T-helper 1 cell treated with Interleukin-12 subunit alpha and Interleukin-12 subunit beta and Interleukin-4 antibody, amounts not matched to agents 30 ng/mL and 1 ng/mL, for 36 hours (primary cell): Measurements from ENCODE around the gene ASB8. TPM values are rescaled to one million over a fixed set of nuclear protein-coding genes. Genes with fewer than 3 reads are reported as not detected.

Experiments
- intact Hi-C: fragments of 100-400 bp; cut with micrococcal nuclease; formaldehyde crosslinking; loops from one replicate; pipeline ENCODE4 v1.15.1; 2024
- total RNA-seq: library from RNA; stranded (reverse); gene quantifications from 2 replicates; pipeline ENCODE4 v1.2.3, GENCODE V29; 2022

Gene ASB8
- total RNA-seq, 1 donor from 2014 or later, result 42.3 TPM

DNA sequence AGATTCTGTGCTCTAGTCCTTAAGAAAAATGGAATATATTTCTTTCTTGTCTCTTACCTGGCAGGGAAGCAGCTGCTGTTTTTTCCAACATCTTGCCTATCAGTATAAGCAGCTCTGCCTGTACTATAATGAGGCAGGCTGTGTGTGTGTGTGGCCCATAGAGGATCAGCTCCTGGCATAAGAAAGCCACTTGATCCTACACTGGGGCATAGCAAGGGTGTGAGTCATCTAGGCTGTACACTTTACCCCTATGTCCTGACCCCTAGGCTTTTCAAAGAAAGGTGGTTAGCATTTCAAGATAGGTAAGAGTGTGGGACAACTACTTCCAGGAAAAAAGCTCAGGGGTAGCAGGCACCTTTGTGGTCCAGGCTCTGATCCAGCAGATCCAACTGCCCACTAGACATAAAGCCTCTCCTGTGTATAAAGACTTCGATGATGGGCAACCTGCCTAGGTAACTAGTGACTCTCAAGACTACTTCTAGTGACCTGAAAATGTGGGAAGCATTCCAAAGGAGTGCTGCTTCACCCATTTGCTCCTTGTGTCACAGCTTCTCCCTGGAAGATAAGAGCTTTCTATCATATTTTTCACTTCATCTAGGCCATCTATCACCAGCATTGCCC lies 46.5 kb downstream of the ASB8 start:
- intact Hi-C loops, result no loop called here

GRCh38 chr12:48109424-48109823 lies 47.9 kb downstream of the ASB8 start:
- intact Hi-C loops, result loop anchor here (5.0 to 10.0 kb wide), 3 partner anchors 107 to 1735 kb away; partner anchors contain the start of genes COL2A1, KANSL2 and SLC38A2

DNA sequence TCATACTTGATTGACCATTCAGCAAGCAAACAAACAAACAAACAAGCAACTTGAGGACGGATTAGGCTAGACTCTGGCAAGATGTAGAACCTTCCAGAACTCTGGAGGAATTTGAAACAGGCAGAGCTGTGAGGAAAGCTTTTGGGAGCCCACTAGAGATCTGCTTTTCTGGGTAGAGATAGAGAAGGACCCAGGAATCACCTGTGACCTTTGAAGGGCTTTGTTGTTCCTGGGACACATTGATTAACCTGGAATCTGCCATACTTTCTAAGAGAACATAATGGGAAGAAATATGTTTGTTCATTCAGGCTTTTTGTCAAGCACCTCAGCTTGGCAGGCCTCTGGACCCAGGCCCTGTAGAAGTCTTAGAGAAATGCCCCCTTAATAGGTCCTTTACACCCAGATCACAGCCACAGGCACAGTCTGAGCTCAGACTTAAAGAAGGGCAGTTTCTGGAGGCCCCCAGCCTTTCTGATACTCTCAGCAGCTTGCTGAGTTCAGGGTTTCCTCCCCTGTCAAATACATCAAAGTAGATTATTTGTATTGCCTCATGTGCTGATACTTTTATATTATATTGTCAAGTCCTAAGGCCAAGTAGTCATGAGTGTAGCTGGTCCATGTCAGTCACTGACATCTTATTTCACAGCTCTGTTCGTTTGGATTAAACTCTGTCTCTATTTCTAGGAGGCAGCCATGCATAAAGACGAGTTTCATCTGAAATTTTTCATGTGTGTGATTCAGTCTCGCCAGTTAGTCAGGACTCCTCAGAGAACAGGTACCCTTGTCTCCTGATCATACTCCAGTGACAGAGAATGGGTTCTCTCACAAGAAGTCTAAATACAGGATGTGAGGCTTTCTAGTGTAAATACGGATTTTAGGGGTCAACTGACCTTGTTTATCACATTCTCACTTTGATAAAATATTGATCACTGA lies 50.4 kb downstream of the ASB8 start:
- intact Hi-C loops, result loop anchor here (1.0 to 10.0 kb wide), 14 partner anchors 12 to 1732 kb away; partner anchors contain the start of genes ASB8, CCDC184, CCNT1 and COL2A1

GRCh38 chr12:48105867-48106680 lies 51.2 kb downstream of the ASB8 start, which contains the start of gene SENP1:
Gene SENP1, minus strand, starts transcription at chr12:48106079. Its CDS starts 4,607 bp downstream, at chr12:48101472.
- intact Hi-C loops, result loop anchor here (1.0 to 10.0 kb wide), 14 partner anchors 13 to 1731 kb away; partner anchors contain the start of genes ASB8, CCDC184, CCNT1 and COL2A1

DNA sequence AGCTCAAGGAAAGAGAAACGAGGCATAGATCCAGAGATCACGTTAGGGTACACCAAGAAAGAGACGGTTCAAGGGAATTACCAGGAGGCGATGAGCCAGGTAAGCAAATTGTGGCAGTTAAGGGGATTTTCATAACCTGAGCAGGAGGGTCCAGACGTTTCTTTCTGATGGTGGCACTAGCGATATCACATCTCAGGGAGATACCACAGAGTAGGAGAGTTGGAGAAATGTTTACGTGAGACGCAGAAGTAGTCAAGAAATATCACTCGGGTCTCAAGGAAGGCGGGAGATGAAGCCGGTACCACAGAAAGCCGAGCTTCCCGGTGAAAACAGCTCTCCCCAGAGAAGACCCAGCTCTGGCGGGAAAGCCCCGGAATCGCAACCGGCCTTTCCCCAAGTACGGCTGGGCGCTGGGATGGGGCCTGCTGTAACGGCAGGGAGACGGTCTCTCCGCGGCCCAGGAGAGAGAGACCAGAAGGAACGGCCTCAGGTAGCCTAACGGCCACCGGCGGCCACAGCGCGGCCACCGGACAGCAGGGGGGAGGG lies 51.9 kb downstream of the ASB8 start:
- intact Hi-C loops, result loop anchor here (1.0 to 10.0 kb wide), 4 partner anchors 103 to 1731 kb away; partner anchors contain the start of genes COL2A1, KANSL2 and SLC38A2

DNA sequence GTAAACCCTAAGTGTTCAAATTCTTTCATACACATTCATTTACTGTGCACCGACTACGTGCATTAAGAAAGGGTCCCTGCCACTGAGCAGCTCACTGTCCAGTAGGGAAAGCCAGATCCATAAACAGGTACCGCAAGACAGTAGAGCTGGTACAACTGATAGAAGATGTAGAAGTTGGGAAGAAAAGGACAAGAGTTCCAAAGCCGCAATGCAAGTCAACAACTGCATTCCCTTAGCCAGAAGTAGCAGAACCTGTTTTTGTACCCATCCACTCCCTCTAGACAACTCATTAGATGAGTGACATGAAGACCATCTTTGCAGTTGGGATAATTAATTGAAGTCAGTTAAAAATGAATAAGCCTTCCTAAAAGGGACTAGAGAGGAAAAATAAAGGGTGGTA lies 52.8 kb downstream of the ASB8 start:
- intact Hi-C loops, result loop anchor here (10.0 kb wide), 1 partner anchor 1730 kb away; the partner anchor contains the start of gene SLC38A2

Other genes starting within 250 kb of the ASB8 start
- 103 and 106 TPM in 2 replicates for gene TMEM106C, start 193.9 kb downstream of the ASB8 start, total RNA-seq
- gene COL2A1, start 153.0 kb downstream of the ASB8 start, total RNA-seq, result not detected in 2 replicates
- 48.6 and 51.2 TPM in 2 replicates for gene SENP1, start 51.4 kb downstream of the ASB8 start, total RNA-seq
- gene PFKM, start 38.2 kb downstream of the ASB8 start, total RNA-seq, result 19.2 and 22.8 TPM in 2 replicates
- 0.12 and 0.32 TPM in 2 replicates for gene CCDC184, start 26.1 kb upstream of the ASB8 start, total RNA-seq
- gene OR10AD1, start 45.8 kb upstream of the ASB8 start, total RNA-seq, result not detected in 2 replicates
- gene ZNF641, start 193.4 kb upstream of the ASB8 start, total RNA-seq, result 23.9 and 26.2 TPM in 2 replicates